NCI-H774 (cell line): ENCODE results near the gene VCAN.
A peak's percentile ranks its signal among the peaks of the same experiment; 100 is the strongest.

Experiments
- DNase-seq: peaks from one replicate; lab custom pipeline; 2025; lab: John Stamatoyannopoulos, UW

VCAN gene

GRCh38 chr5:83568186-83568585 is 96.6 kb downstream of the VCAN start:
- no peak for DNase-seq

- DNase-seq: no peak
Measured at GRCh38 chr5:83570916-83571315, 99.4 kb downstream of the VCAN start.

GRCh38 chr5:83572271-83572670 is 100.7 kb downstream of the VCAN start:
- DNase-seq: no peak

- DNase-seq: no peak
Measured at GRCh38 chr5:83576341-83576740, 104.8 kb downstream of the VCAN start.

GRCh38 chr5:83577036-83577636 is 105.6 kb downstream of the VCAN start:
- DNase-seq: no peak

GRCh38 chr5:83583859-83584258 is 112.3 kb downstream of the VCAN start:
- no peak for DNase-seq

GRCh38 chr5:83586874-83587776 is 115.6 kb downstream of the VCAN start:
- DNase-seq: no peak

- DNase-seq: peak; percentile 93
Measured at GRCh38 chr5:83589786-83590185, 118.2 kb downstream of the VCAN start.

GRCh38 chr5:83590966-83591365 is 119.4 kb downstream of the VCAN start:
- peak; percentile 39 for DNase-seq

- no peak for DNase-seq
Measured at GRCh38 chr5:83595217-83595616, 123.7 kb downstream of the VCAN start.

GRCh38 chr5:83608122-83608521 is 136.6 kb downstream of the VCAN start:
- DNase-seq: peak; percentile 36

- no peak for DNase-seq
Measured at GRCh38 chr5:83614841-83615240, 143.3 kb downstream of the VCAN start.

GRCh38 chr5:83628360-83628759 is 156.8 kb downstream of the VCAN start:
- no peak for DNase-seq
